Smooth muscle cell (in vitro differentiated cells): ENCODE results near the gene MAML2. TPM values are rescaled to one million over a fixed set of nuclear protein-coding genes. Genes with fewer than 3 reads are reported as not detected.

Experiments used
- DNase-seq: peaks from one replicate; lab custom pipeline; 2025; ENCODE audit not compliant: unreplicated experiment; lab: John Stamatoyannopoulos, UW
- H2AFZ ChIP-seq: fragments of 200-600 bp; sonication (generic); 2 replicates; pipeline ENCODE4 v1.6.0; 2016; ENCODE audit warnings: antibody characterized with exemption, low read depth, mild to moderate bottlenecking
- H3F3A ChIP-seq: fragments of 200-600 bp; sonication (generic); 2 replicates; pipeline ENCODE4 v1.6.0; 2017; ENCODE audit warnings: antibody characterized with exemption, low read depth
- H3K27ac ChIP-seq: fragments of 200-600 bp; sonication (generic); 2 replicates; pipeline ENCODE4 v1.5.1; 2016; ENCODE audit warnings: low read depth, mild to moderate bottlenecking
- H3K27me3 ChIP-seq: fragments of 200-600 bp; sonication (generic); 2 replicates; pipeline ENCODE4 v1.6.1; 2016; ENCODE audit warnings: low read depth, mild to moderate bottlenecking
- H3K36me3 ChIP-seq: fragments of 200-600 bp; sonication (generic); 2 replicates; pipeline ENCODE4 v1.5.1; 2016; ENCODE audit warnings: low read depth
- H3K4me1 ChIP-seq: fragments of 200-600 bp; sonication (generic); 2 replicates; pipeline ENCODE4 v1.5.1; 2016; ENCODE audit warnings: low read depth
- H3K4me2 ChIP-seq: fragments of 200-600 bp; sonication (generic); 2 replicates; pipeline ENCODE4 v1.6.0; 2016; ENCODE audit warnings: mild to moderate bottlenecking
- H3K4me3 ChIP-seq: fragments of 200-600 bp; sonication (generic); 2 replicates; pipeline ENCODE4 v1.5.1; 2016; ENCODE audit warnings: mild to moderate bottlenecking
- H3K79me2 ChIP-seq: fragments of 200-600 bp; sonication (generic); 2 replicates; pipeline ENCODE4 v1.6.0; 2016; ENCODE audit warnings: low read depth, mild to moderate bottlenecking
- H3K9ac ChIP-seq: fragments of 200-600 bp; sonication (generic); 2 replicates; pipeline ENCODE4 v1.6.0; 2016; ENCODE audit warnings: low read depth
- H3K9me3 ChIP-seq: fragments of 200-600 bp; sonication (generic); replicated peaks from 2 replicates; pipeline ENCODE4 v1.5.1; 2016; ENCODE audit warnings: low read depth
- H4K20me1 ChIP-seq: fragments of 200-600 bp; sonication (generic); 2 replicates; pipeline ENCODE4 v1.6.0; 2016; ENCODE audit warnings: low read depth
- WGBS: methylation state at CpG from one replicate; pipeline ENCODE4 v1.1.7; 2016; ENCODE audit warnings: low lambda C conversion rate; 5-methylcytosine and 5-hydroxymethylcytosine counted together
- polyA plus RNA-seq: library from polyadenylated mRNA; unstranded; fragments of >200 nt; fragmentation: Nextera tagmentation; extraction: Ambion mirVana; gene quantifications from 2 replicates; pipeline ENCODE4 v1.2.1, GENCODE V29; 2016
- total RNA-seq: library from RNA; depleted of rRNA; stranded (reverse); fragments of >200 nt; gene quantifications from 2 replicates; pipeline ENCODE4 v1.2.3, GENCODE V29; 2014
- TF ChIP-seq, protein P1 (sequence below): fragments of 200-600 bp; sonication (generic); IDR thresholded peaks from 2 replicates; pipeline ENCODE4 v1.5.1; 2017; ENCODE audit warnings: borderline replicate concordance, mild to moderate bottlenecking, antibody characterized with exemption; ENCODE audit not compliant: insufficient read depth, poor library complexity, severe bottlenecking

MAML2 gene
- total and polyA plus RNA-seq, 2 experiments from 2014 or later: 8.7 to 52.4 TPM

DNA sequence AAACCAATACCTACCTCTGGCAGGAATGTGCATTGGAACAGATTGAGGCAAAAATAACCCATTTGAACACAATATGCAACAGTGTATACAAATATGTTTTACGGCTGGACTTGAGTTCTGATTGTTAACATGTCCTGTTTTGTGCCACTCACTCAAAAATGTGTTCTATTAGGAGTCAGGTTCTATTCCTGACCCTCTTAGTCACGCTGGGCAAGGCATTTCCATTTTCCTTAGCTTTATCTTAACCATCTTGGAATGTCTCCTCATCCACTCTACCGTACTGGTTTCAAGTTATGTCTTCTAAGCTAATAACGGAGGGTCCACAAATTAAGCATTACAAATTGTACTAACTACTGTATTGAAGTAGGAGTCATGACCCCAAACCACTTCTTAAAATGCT lies 78.6 kb downstream of the MAML2 start:
- Histone ChIP-seq H3K9me3 (no peaks in the 10 kb centered on the region), H3K4me1 (peaks cover 12% of the 10 kb centered on the region), H3K27ac (peak overlapping the region; percentile 62), H3K9ac (no peak overlapping the region), H3K27me3 (no peaks in the 10 kb centered on the region), H3F3A (peaks cover 16% of the 10 kb centered on the region), H2AFZ (no peak overlapping the region), H3K36me3 (no peaks in the 10 kb centered on the region), H3K4me3 (no peak overlapping the region), H3K4me2 (no peak overlapping the region), H3K79me2 (peaks cover 72% of the 10 kb centered on the region), H4K20me1 (no peaks in the 10 kb centered on the region)
- 38% methylated on average over 4 of the region's 4 CpGs for WGBS
- TF ChIP-seq, protein P1, sequence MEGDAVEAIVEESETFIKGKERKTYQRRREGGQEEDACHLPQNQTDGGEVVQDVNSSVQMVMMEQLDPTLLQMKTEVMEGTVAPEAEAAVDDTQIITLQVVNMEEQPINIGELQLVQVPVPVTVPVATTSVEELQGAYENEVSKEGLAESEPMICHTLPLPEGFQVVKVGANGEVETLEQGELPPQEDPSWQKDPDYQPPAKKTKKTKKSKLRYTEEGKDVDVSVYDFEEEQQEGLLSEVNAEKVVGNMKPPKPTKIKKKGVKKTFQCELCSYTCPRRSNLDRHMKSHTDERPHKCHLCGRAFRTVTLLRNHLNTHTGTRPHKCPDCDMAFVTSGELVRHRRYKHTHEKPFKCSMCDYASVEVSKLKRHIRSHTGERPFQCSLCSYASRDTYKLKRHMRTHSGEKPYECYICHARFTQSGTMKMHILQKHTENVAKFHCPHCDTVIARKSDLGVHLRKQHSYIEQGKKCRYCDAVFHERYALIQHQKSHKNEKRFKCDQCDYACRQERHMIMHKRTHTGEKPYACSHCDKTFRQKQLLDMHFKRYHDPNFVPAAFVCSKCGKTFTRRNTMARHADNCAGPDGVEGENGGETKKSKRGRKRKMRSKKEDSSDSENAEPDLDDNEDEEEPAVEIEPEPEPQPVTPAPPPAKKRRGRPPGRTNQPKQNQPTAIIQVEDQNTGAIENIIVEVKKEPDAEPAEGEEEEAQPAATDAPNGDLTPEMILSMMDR: no peak
- DNase-seq: no peak

DNA sequence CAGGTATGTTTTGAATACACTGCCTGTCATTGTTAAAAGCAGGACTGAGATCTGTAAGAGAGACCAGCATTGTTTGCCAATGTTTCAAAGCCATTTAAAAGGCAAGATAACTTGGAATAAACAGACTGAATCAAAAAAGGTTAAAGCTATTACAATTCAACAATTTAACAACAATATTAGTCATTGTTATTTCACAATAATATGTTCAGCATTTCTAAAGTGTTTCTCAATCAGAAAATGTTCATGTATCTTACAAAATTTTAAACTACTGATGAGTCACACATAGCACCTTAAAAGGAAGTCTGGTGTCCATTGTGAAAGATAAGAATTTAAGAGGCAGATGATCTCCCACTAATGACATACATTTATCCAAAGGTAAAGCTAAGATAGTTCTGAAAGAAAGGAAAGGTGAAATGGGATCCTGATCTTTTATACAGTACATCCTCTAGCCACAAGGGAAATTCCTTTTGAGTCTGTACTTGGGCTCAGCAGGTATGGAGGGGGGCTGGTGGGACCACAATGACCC lies 79.7 kb downstream of the MAML2 start:
- Histone ChIP-seq H3K36me3 (no peaks in the 10 kb centered on the region), H2AFZ (no peak overlapping the region), H3K27me3 (no peaks in the 10 kb centered on the region), H4K20me1 (no peaks in the 10 kb centered on the region), H3K4me2 (peak overlapping the region; percentile 24), H3F3A (peaks cover 20% of the 10 kb centered on the region), H3K4me3 (no peak overlapping the region), H3K9me3 (no peaks in the 10 kb centered on the region), H3K4me1 (peaks cover 23% of the 10 kb centered on the region), H3K79me2 (peaks cover 69% of the 10 kb centered on the region), H3K9ac (no peak overlapping the region), H3K27ac (peak overlapping the region; percentile 62)
- TF ChIP-seq, protein P1: no peak
- DNase-seq: no peak

DNA sequence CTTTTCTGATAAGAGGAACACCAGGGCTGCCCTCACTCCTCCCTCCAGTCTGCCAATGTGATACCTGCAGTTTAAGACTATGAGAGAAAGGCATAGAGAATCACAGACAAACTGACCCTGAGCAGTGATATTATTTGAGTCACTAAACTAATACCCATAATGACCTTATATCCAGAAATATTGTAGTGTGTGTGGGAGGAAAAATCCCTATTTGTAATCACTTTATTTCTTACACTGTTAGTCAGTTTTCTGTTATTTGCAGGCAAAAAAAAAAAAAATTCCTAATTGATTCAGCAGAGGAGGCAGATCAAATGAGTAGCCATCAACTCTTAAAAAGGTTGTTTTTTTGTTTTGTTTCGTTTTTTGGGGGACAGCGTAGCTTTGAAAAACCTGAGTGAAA lies 82.5 kb downstream of the MAML2 start:
- H3K4me2 ChIP-seq: peak overlapping the region; percentile 65
- H3K9ac ChIP-seq: no peak overlapping the region
- TF ChIP-seq, protein P1: no peak
- peaks cover 26% of the 10 kb centered on the region for H3F3A ChIP-seq
- peaks cover 39% of the 10 kb centered on the region for H3K4me1 ChIP-seq
- H3K27ac ChIP-seq: peak overlapping the region; percentile 91
- DNase-seq: no peak
- no peaks in the 10 kb centered on the region for H4K20me1 ChIP-seq
- H3K4me3 ChIP-seq: no peak overlapping the region
- no peak overlapping the region for H2AFZ ChIP-seq
- WGBS: 98% methylated on average over 2 of the region's 2 CpGs
- H3K27me3 ChIP-seq: no peaks in the 10 kb centered on the region
- H3K79me2 ChIP-seq: peaks cover 65% of the 10 kb centered on the region
- no peaks in the 10 kb centered on the region for H3K9me3 ChIP-seq
- H3K36me3 ChIP-seq: no peaks in the 10 kb centered on the region

DNA sequence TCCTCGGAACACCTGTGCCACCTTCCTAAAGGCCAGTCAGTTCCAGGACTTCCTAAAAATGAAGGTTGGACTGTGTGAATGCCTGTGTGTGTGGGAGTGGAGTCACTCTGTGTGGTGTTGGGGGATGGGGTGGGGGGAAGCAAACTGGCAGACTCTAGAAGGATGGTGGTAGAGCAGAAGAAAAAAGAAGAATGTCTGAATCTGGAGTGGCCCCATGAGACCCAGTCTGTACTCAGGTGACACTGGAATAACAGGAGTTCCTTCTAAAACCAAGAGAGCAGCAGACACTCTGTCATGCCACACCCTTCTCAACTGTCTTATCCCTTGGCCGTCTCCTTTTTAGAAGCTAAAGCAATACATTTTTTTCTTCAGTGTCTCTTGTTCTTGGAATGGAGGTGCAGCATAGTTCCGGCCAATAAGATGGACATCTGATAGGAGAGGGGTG lies 82.9 kb downstream of the MAML2 start:
- H4K20me1 ChIP-seq: no peaks in the 10 kb centered on the region
- H3K79me2 ChIP-seq: peaks cover 67% of the 10 kb centered on the region

More for the DNA sequence above, 82.9 kb downstream of the MAML2 start:
- Histone ChIP-seq H2AFZ (no peak overlapping the region), H3K4me2 (peak overlapping the region; percentile 65), H3K27ac (peak overlapping the region; percentile 91), H3K9ac (no peak overlapping the region), H3K4me1 (peaks cover 40% of the 10 kb centered on the region), H3K9me3 (no peaks in the 10 kb centered on the region), H3F3A (peaks cover 26% of the 10 kb centered on the region), H3K36me3 (no peaks in the 10 kb centered on the region), H3K27me3 (no peaks in the 10 kb centered on the region), H3K4me3 (no peak overlapping the region)
- DNase-seq: no peak
- TF ChIP-seq, protein P1: no peak
- WGBS: 77% methylated on average over 3 of the region's 3 CpGs
